ENCODE results near the gene RPTOR. TPM values are rescaled to one million over a fixed set of nuclear protein-coding genes. Genes with fewer than 3 reads are reported as not detected.

RPTOR gene
- polyA plus RNA-seq, 1 donor (not counting 4 experiments of a cell fraction or from before 2014, with no cell fraction given) = 4.0 TPM

GRCh38 chr17:80770881-80771611 is 226.4 kb downstream of the RPTOR start:
- no peaks in the 10 kb centered on the region for H3K27me3 ChIP-seq (ENCODE audit: control insufficient read depth, extremely low read depth, insufficient read depth, low read length)
- dilution Hi-C loops (cut with MboI; ENCODE audit: extremely low pct_ligation_motif_present, low sequenced_read_pairs) = no loop called here
- no peak for FAIRE-seq

DNA sequence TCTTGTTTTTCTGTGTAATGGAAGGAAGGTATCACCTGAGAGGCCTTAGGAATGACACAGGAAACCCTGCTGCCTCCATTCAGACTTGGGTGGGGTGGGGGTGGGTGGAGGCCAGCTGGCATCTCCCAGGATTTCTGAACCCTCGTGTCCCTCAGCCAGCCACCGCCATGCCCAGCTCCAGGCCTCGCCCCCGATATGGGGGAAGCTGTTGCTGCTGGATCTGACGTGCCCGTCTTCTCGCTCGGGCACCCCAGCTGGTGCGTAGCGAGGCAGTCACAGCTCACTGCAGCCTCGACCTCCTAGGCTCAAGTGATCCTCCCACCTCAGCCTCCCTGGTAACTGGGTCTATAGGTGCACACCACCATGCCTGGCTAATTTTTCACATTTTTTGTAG is 227.0 kb downstream of the RPTOR start:
- Histone ChIP-seq H3K79me2 (ENCODE audit: control insufficient read depth, insufficient read depth, low read length) (no peaks in the 10 kb centered on the region), H3K4me2 (ENCODE audit: control insufficient read depth, extremely low read depth, insufficient read depth, low read depth, low read length) (no peak overlapping the region), H3K9me1 (ENCODE audit: control insufficient read depth, extremely low read depth, insufficient read depth, low read length) (no peaks in the 10 kb centered on the region), H3K36me3 (ENCODE audit: control insufficient read depth in 2 of 2, extremely low read depth in 1 of 2, insufficient read depth in 2 of 2, low read length in 2 of 2) (peaks cover 3 to 8% of the 10 kb centered on the region in 2 experiments), H3K9me3 (ENCODE audit: control insufficient read depth, low read depth, low read length) (no peaks in the 10 kb centered on the region), H4K20me1 (ENCODE audit: control insufficient read depth, extremely low read depth, insufficient read depth, low read length) (no peaks in the 10 kb centered on the region), H3K27me3 (ENCODE audit: control insufficient read depth, extremely low read depth, insufficient read depth, low read length) (no peaks in the 10 kb centered on the region), H3K4me3 (ENCODE audit: control insufficient read depth in 2 of 3, extremely low read depth in 1 of 3, insufficient read depth in 2 of 3, low read depth in 1 of 3, low read length in 3 of 3) (no peak overlapping the region), H3K4me1 (ENCODE audit: control insufficient read depth, extremely low read depth, insufficient read depth, low read length) (no peaks in the 10 kb centered on the region), H3K27ac (ENCODE audit: control insufficient read depth, insufficient read depth, low read length) (no peak overlapping the region), H3K9ac (ENCODE audit: control insufficient read depth, extremely low read depth, insufficient read depth, low read length) (no peak overlapping the region), H2AFZ (ENCODE audit: control insufficient read depth, low read length) (no peak overlapping the region)
- TF ChIP-seq, protein P1, sequence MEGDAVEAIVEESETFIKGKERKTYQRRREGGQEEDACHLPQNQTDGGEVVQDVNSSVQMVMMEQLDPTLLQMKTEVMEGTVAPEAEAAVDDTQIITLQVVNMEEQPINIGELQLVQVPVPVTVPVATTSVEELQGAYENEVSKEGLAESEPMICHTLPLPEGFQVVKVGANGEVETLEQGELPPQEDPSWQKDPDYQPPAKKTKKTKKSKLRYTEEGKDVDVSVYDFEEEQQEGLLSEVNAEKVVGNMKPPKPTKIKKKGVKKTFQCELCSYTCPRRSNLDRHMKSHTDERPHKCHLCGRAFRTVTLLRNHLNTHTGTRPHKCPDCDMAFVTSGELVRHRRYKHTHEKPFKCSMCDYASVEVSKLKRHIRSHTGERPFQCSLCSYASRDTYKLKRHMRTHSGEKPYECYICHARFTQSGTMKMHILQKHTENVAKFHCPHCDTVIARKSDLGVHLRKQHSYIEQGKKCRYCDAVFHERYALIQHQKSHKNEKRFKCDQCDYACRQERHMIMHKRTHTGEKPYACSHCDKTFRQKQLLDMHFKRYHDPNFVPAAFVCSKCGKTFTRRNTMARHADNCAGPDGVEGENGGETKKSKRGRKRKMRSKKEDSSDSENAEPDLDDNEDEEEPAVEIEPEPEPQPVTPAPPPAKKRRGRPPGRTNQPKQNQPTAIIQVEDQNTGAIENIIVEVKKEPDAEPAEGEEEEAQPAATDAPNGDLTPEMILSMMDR (optimal IDR thresholded peaks at IDR 0.05 in 1 of 3, IDR thresholded peaks at IDR 0.05 in 1 of 3, conservative IDR thresholded peaks at IDR 0.05 in 1 of 3; ENCODE audit: extremely low read depth in 1 of 3, insufficient read depth in 2 of 3, low read length in 3 of 3) = no peak
- TF ChIP-seq EZH2 (IDR thresholded peaks at IDR 0.05; ENCODE audit: low read length) = no peak
- FAIRE-seq (no peak), DNase-seq (ENCODE audit: low read depth, low spot score) (no peak)
- dilution Hi-C loops (cut with MboI; ENCODE audit: extremely low pct_ligation_motif_present, low sequenced_read_pairs) = no loop called here

More at GRCh38 chr17:80770881-80771611, 226.4 kb downstream of the RPTOR start:
- Histone ChIP-seq H3K27ac (ENCODE audit: control insufficient read depth, insufficient read depth, low read length) (no peak overlapping the region), H3K9ac (ENCODE audit: control insufficient read depth, extremely low read depth, insufficient read depth, low read length) (no peak overlapping the region), H3K9me1 (ENCODE audit: control insufficient read depth, extremely low read depth, insufficient read depth, low read length) (no peaks in the 10 kb centered on the region), H3K36me3 (ENCODE audit: control insufficient read depth in 2 of 2, extremely low read depth in 1 of 2, insufficient read depth in 2 of 2, low read length in 2 of 2) (peaks cover 3 to 8% of the 10 kb centered on the region in 2 experiments), H2AFZ (ENCODE audit: control insufficient read depth, low read length) (no peak overlapping the region), H3K79me2 (ENCODE audit: control insufficient read depth, insufficient read depth, low read length) (no peaks in the 10 kb centered on the region), H3K4me2 (ENCODE audit: control insufficient read depth, extremely low read depth, insufficient read depth, low read depth, low read length) (no peak overlapping the region), H3K9me3 (ENCODE audit: control insufficient read depth, low read depth, low read length) (no peaks in the 10 kb centered on the region), H4K20me1 (ENCODE audit: control insufficient read depth, extremely low read depth, insufficient read depth, low read length) (no peaks in the 10 kb centered on the region), H3K4me1 (ENCODE audit: control insufficient read depth, extremely low read depth, insufficient read depth, low read length) (no peaks in the 10 kb centered on the region), H3K4me3 (ENCODE audit: control insufficient read depth in 2 of 3, extremely low read depth in 1 of 3, insufficient read depth in 2 of 3, low read depth in 1 of 3, low read length in 3 of 3) (no peak overlapping the region)
- TF ChIP-seq, protein P1 (optimal IDR thresholded peaks at IDR 0.05 in 1 of 3, IDR thresholded peaks at IDR 0.05 in 1 of 3, conservative IDR thresholded peaks at IDR 0.05 in 1 of 3; ENCODE audit: extremely low read depth in 1 of 3, insufficient read depth in 2 of 3, low read length in 3 of 3) = no peak
- no peak for TF ChIP-seq EZH2 (IDR thresholded peaks at IDR 0.05; ENCODE audit: low read length)
- DNase-seq (ENCODE audit: low read depth, low spot score) = no peak

All from keratinocyte (primary cell).